Activated T-helper 1 cell treated with Interleukin-2 at 50 U/mL for 16 hours (primary cell): ENCODE results near the gene RPS23.

Source experiments
- DNase-seq: peaks from one replicate; pipeline ENCODE4 v3.0.0-alpha.2; 2020; ENCODE audit warnings: low read depth

The RPS23 gene

GRCh38 chr5:82244854-82245635, 33.1 kb downstream of the RPS23 start:
- DNase-seq, result no peak

DNA sequence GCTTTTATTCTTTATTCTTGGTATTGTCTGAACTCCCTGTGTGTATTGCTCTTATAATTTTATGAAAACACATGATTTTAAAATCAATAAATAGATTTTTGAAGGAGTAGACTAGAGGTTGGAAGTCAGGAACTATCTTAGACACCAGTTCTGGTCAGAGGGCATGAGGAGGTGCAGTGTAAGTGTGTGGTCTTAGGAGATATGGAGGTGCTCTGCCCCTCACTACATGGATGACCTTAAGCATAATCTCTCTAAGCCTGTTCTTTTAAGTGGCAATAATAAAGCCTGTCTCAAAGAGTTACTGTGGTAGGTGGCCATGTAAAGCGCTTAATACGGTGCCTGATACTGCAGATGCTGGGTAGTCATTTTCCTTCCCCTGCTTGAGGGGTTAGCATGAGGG, 34.0 kb downstream of the RPS23 start:
- no peak for DNase-seq

- no peak for DNase-seq
Observed at GRCh38 chr5:82234885-82235284, 43.3 kb downstream of the RPS23 start.

- DNase-seq, result peak; percentile 33
Observed at GRCh38 chr5:82225525-82226172, 52.5 kb downstream of the RPS23 start.
